GM23338 (cell line): ENCODE results near the gene LDLRAD2. TPM values are rescaled to one million over a fixed set of nuclear protein-coding genes. Genes with fewer than 3 reads are reported as not detected.

Experiments used
- ATAC-seq: fragments of 200-7000 bp; cut with Tn5 transposase; 3 replicates; pipeline ENCODE4 v1.9.1; 2020
- DNase-seq: peaks from one replicate; pipeline ENCODE4 v3.0.0-alpha.2; 2015; ENCODE audit warnings: low spot score
- H2AFZ ChIP-seq: fragments of 200-600 bp; sonication (generic); 2 replicates; pipeline ENCODE4 v1.8.0; 2016; ENCODE audit warnings: antibody characterized with exemption, mild to moderate bottlenecking, moderate library complexity
- H3F3A ChIP-seq: fragments of 200-600 bp; sonication (generic); replicated peaks from 2 replicates; pipeline ENCODE4 v1.8.0; 2017; ENCODE audit warnings: antibody characterized with exemption, mixed run types, low read depth
- H3K27ac ChIP-seq: fragments of 200-600 bp; sonication (generic); 2 replicates; pipeline ENCODE4 v1.6.1; 2016; ENCODE audit warnings: low read depth
- H3K27me3 ChIP-seq: fragments of 200-600 bp; sonication (generic); 2 replicates; pipeline ENCODE4 v1.8.0; 2016; ENCODE audit warnings: mild to moderate bottlenecking, mixed run types, moderate library complexity; ENCODE audit not compliant: insufficient read depth
- H3K36me3 ChIP-seq: fragments of 200-600 bp; sonication (generic); 2 replicates; pipeline ENCODE4 v1.8.0; 2016; ENCODE audit warnings: mild to moderate bottlenecking; ENCODE audit not compliant: insufficient read depth
- H3K4me1 ChIP-seq: fragments of 200-600 bp; sonication (generic); 2 replicates; pipeline ENCODE4 v1.8.0; 2016; ENCODE audit warnings: mild to moderate bottlenecking, moderate library complexity; ENCODE audit not compliant: insufficient read depth
- H3K4me2 ChIP-seq: fragments of 200-600 bp; sonication (generic); 2 replicates; pipeline ENCODE4 v1.7.1; 2017; ENCODE audit warnings: mixed run types
- H3K4me3 ChIP-seq: fragments of 200-600 bp; sonication (generic); 2 replicates; pipeline ENCODE4 v1.6.1; 2016; ENCODE audit warnings: mixed run types
- H3K79me2 ChIP-seq: fragments of 200-600 bp; sonication (generic); replicated peaks from 2 replicates; pipeline ENCODE4 v1.8.0; 2017; ENCODE audit warnings: mild to moderate bottlenecking; ENCODE audit not compliant: insufficient read depth
- H3K9me2 ChIP-seq: fragments of 200-600 bp; sonication (generic); 2 replicates; pipeline ENCODE4 v1.8.0; 2017; ENCODE audit not compliant: insufficient read depth
- H4K20me1 ChIP-seq: fragments of 200-600 bp; sonication (generic); replicated peaks from 2 replicates; pipeline ENCODE4 v1.8.0; 2017; ENCODE audit warnings: mild to moderate bottlenecking; ENCODE audit not compliant: insufficient read depth
- H3K27ac Mint-ChIP-seq: 2 replicates; pipeline ENCODE4 v1.8.0; 2020; ENCODE audit warnings: inconsistent platforms, mild to moderate bottlenecking, moderate library complexity, mixed read lengths
- H3K27me3 Mint-ChIP-seq: 3 replicates; pipeline ENCODE4 v1.8.0; 2022; ENCODE audit warnings: low read depth, mild to moderate bottlenecking, moderate library complexity, mixed read lengths, inconsistent platforms; ENCODE audit not compliant: insufficient read depth, poor library complexity
- H3K36me3 Mint-ChIP-seq: 3 replicates; pipeline ENCODE4 v1.8.0; 2021; ENCODE audit warnings: low read depth, mild to moderate bottlenecking, inconsistent platforms, moderate library complexity, mixed read lengths
- H3K4me1 Mint-ChIP-seq: 3 replicates; pipeline ENCODE4 v1.8.0; 2020; ENCODE audit warnings: mild to moderate bottlenecking, inconsistent platforms, mixed read lengths
- H3K4me3 Mint-ChIP-seq: 3 replicates; pipeline ENCODE4 v1.8.0; 2021; ENCODE audit warnings: moderate library complexity, mild to moderate bottlenecking, inconsistent platforms, mixed read lengths
- H3K9me3 Mint-ChIP-seq: 3 replicates; pipeline ENCODE4 v1.8.0; 2020; ENCODE audit warnings: moderate library complexity, mild to moderate bottlenecking, inconsistent platforms, mixed read lengths
- EZH2 ChIP-seq: fragments of 200-600 bp; sonication (generic); IDR thresholded peaks from one replicate; pipeline ENCODE4 v1.8.0; 2017; ENCODE audit warnings: antibody characterized with exemption, mild to moderate bottlenecking, low read depth; ENCODE audit not compliant: unreplicated experiment
- EZH2phosphoT487 ChIP-seq: fragments of 200-600 bp; sonication (generic); IDR thresholded peaks from one replicate; pipeline ENCODE4 v1.8.1; 2018; ENCODE audit warnings: antibody characterized with exemption; ENCODE audit not compliant: unreplicated experiment
- JUNB ChIP-seq: IDR thresholded peaks from one replicate; pipeline ENCODE4 v1.6.1; 2016; ENCODE audit warnings: antibody characterized with exemption; ENCODE audit not compliant: unreplicated experiment
- NANOG ChIP-seq: IDR thresholded peaks from 2 replicates; pipeline ENCODE4 v1.6.1; 2016; ENCODE audit warnings: antibody characterized with exemption, borderline replicate concordance
- POLR2AphosphoS5 ChIP-seq: IDR thresholded peaks from 2 replicates; pipeline ENCODE4 v1.6.1; 2016; ENCODE audit warnings: antibody characterized with exemption, low read depth
- STAT1 ChIP-seq: IDR thresholded peaks from one replicate; pipeline ENCODE4 v1.6.1; 2016; ENCODE audit warnings: antibody characterized with exemption; ENCODE audit not compliant: unreplicated experiment
- ZNF114 ChIP-seq: fragments of 250-450 bp; sonication (Bioruptor Pico); IDR thresholded peaks from 2 replicates; pipeline ENCODE4 v1.5.0; 2020; ENCODE audit warnings: mild to moderate bottlenecking, moderate library complexity
- ZNF331 ChIP-seq: fragments of 250-450 bp; sonication (Bioruptor Pico); IDR thresholded peaks from 2 replicates; pipeline ENCODE4 v1.5.0; 2020; ENCODE audit warnings: low read depth, mild to moderate bottlenecking, moderate library complexity
- polyA plus RNA-seq: library from polyadenylated mRNA; unstranded; fragments of >200 nt; fragmentation: Nextera tagmentation; extraction: Ambion mirVana; gene quantifications from 2 replicates; pipeline ENCODE4 v1.2.1, GENCODE V29; 2016
- total RNA-seq: library from RNA; depleted of rRNA; stranded (reverse); fragments of >200 nt; shearing (Covaris generic); gene quantifications from 2 replicates; pipeline ENCODE4 v1.2.3, GENCODE V29; 2014
- TF ChIP-seq, protein P1 (sequence below): IDR thresholded peaks from 2 replicates; pipeline ENCODE4 v1.6.1; 2016; ENCODE audit warnings: antibody characterized with exemption
- TF ChIP-seq, protein P2 (sequence below): IDR thresholded peaks from one replicate; pipeline ENCODE4 v1.6.1; 2018; ENCODE audit warnings: antibody characterized with exemption; ENCODE audit not compliant: unreplicated experiment
- TF ChIP-seq, protein P3 (sequence below): fragments of 250-450 bp; sonication (Bioruptor Pico); IDR thresholded peaks from 2 replicates; pipeline ENCODE4 v1.5.0; 2020; ENCODE audit warnings: mild to moderate bottlenecking, moderate library complexity

The LDLRAD2 gene
- total and polyA plus RNA-seq, 2 experiments from 2014 or later: 1.6 to 5.8 TPM

DNA sequence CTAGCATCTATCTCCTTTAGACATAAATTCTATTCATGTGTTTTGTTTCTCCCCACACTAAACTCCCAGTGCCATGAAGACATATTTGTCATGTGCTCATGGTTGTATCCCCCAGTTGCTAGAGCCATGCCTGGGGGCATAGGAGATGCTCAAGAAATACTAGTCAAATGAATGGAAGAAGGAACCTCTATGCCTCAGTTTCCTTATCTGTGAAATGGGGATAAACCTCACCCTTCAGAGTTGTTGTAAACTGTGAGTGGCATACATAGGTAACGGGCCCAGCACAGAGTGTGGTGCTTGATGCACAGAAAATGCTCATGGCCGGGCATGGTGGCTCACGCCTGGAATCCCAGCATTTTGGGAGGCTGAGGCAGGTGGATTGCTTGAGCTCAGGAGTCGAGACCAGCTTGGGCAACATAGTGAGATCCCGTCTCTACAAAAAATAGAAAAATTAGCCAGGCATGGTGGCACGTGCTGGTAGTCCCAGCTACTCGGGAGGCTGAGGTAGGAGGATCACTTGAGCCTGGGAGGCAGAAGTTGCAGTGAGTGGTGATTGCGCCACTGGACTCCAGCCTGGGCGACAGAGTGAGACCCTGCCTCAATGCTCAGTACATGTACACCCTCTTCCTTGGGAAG, 8.7 kb downstream of the LDLRAD2 start (continued):
- TF ChIP-seq JUNB: no peak
- no peak for TF ChIP-seq NANOG
- no peak for TF ChIP-seq ZNF114 (CRISPR knock-in tag)
- TF ChIP-seq POLR2AphosphoS5: no peak
- TF ChIP-seq STAT1: no peak
- TF ChIP-seq, protein P1, sequence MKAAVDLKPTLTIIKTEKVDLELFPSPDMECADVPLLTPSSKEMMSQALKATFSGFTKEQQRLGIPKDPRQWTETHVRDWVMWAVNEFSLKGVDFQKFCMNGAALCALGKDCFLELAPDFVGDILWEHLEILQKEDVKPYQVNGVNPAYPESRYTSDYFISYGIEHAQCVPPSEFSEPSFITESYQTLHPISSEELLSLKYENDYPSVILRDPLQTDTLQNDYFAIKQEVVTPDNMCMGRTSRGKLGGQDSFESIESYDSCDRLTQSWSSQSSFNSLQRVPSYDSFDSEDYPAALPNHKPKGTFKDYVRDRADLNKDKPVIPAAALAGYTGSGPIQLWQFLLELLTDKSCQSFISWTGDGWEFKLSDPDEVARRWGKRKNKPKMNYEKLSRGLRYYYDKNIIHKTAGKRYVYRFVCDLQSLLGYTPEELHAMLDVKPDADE: no peak
- no peak for TF ChIP-seq ZNF331 (CRISPR knock-in tag)
- TF ChIP-seq, protein P2, sequence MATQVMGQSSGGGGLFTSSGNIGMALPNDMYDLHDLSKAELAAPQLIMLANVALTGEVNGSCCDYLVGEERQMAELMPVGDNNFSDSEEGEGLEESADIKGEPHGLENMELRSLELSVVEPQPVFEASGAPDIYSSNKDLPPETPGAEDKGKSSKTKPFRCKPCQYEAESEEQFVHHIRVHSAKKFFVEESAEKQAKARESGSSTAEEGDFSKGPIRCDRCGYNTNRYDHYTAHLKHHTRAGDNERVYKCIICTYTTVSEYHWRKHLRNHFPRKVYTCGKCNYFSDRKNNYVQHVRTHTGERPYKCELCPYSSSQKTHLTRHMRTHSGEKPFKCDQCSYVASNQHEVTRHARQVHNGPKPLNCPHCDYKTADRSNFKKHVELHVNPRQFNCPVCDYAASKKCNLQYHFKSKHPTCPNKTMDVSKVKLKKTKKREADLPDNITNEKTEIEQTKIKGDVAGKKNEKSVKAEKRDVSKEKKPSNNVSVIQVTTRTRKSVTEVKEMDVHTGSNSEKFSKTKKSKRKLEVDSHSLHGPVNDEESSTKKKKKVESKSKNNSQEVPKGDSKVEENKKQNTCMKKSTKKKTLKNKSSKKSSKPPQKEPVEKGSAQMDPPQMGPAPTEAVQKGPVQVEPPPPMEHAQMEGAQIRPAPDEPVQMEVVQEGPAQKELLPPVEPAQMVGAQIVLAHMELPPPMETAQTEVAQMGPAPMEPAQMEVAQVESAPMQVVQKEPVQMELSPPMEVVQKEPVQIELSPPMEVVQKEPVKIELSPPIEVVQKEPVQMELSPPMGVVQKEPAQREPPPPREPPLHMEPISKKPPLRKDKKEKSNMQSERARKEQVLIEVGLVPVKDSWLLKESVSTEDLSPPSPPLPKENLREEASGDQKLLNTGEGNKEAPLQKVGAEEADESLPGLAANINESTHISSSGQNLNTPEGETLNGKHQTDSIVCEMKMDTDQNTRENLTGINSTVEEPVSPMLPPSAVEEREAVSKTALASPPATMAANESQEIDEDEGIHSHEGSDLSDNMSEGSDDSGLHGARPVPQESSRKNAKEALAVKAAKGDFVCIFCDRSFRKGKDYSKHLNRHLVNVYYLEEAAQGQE: no peak

DNA sequence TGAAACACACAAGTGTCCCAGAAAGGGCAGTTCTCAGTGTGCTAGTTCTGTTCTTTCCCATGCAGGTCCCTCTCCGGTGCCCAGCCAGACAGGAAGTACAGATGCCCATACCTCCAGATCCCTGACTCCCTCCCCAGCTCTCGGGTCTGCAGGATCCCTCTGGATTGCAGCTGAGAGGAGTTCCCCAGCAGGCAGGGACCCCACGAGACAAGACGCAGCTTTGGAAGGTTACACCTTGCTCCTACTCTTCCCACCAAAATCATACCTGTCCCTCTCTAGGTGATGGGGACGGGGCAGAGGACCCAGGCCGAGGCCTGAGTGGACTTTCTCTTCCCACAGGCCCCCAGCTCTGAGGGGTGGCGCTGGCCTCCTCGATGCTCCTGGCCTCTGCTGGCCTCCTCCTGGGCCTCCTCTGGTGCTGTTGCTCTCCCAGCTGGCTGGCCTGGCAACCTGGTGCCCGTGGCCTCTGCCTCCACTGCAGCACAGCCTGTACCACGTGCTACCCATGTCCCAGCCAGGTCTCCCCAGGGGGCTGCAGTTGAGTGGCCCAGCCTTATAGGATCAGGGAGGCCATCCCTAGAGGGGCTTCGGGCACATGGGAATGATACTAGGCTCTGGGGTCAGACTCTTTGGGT, 9.4 kb downstream of the LDLRAD2 start:
- Histone ChIP-seq H3F3A (peaks cover 4% of the 10 kb centered on the region; the same call in 1 of the 2 replicates), H3K27me3 (no peaks in the 10 kb centered on the region), H3K4me3 (no peak overlapping the region), H4K20me1 (no peaks in the 10 kb centered on the region; the same call in 1 of the 2 replicates), H2AFZ (no peak overlapping the region), H3K4me1 (peaks cover 3% of the 10 kb centered on the region; the same call in 1 of the 2 replicates), H3K4me2 (no peak overlapping the region), H3K36me3 (no peaks in the 10 kb centered on the region; the same call in 1 of the 2 replicates), H3K27ac (no peak overlapping the region), H3K9me2 (no peaks in the 10 kb centered on the region), H3K79me2 (no peaks in the 10 kb centered on the region)
- H3K27ac Mint-ChIP-seq: no peak overlapping the region; the same call in 1 of the 2 replicates
- no peak overlapping the region for H3K4me3 Mint-ChIP-seq
- peaks cover 17% of the 10 kb centered on the region for H3K4me1 Mint-ChIP-seq
- peaks cover 2% of the 10 kb centered on the region for H3K27me3 Mint-ChIP-seq
- ATAC-seq: no peak
- no peak for DNase-seq
- no peaks in the 10 kb centered on the region; the same call in 2 of the 3 replicates for H3K9me3 Mint-ChIP-seq
- H3K36me3 Mint-ChIP-seq: peaks cover 17% of the 10 kb centered on the region
- TF ChIP-seq JUNB: no peak
- no peak for TF ChIP-seq POLR2AphosphoS5
- TF ChIP-seq NANOG: no peak
- TF ChIP-seq, protein P3, sequence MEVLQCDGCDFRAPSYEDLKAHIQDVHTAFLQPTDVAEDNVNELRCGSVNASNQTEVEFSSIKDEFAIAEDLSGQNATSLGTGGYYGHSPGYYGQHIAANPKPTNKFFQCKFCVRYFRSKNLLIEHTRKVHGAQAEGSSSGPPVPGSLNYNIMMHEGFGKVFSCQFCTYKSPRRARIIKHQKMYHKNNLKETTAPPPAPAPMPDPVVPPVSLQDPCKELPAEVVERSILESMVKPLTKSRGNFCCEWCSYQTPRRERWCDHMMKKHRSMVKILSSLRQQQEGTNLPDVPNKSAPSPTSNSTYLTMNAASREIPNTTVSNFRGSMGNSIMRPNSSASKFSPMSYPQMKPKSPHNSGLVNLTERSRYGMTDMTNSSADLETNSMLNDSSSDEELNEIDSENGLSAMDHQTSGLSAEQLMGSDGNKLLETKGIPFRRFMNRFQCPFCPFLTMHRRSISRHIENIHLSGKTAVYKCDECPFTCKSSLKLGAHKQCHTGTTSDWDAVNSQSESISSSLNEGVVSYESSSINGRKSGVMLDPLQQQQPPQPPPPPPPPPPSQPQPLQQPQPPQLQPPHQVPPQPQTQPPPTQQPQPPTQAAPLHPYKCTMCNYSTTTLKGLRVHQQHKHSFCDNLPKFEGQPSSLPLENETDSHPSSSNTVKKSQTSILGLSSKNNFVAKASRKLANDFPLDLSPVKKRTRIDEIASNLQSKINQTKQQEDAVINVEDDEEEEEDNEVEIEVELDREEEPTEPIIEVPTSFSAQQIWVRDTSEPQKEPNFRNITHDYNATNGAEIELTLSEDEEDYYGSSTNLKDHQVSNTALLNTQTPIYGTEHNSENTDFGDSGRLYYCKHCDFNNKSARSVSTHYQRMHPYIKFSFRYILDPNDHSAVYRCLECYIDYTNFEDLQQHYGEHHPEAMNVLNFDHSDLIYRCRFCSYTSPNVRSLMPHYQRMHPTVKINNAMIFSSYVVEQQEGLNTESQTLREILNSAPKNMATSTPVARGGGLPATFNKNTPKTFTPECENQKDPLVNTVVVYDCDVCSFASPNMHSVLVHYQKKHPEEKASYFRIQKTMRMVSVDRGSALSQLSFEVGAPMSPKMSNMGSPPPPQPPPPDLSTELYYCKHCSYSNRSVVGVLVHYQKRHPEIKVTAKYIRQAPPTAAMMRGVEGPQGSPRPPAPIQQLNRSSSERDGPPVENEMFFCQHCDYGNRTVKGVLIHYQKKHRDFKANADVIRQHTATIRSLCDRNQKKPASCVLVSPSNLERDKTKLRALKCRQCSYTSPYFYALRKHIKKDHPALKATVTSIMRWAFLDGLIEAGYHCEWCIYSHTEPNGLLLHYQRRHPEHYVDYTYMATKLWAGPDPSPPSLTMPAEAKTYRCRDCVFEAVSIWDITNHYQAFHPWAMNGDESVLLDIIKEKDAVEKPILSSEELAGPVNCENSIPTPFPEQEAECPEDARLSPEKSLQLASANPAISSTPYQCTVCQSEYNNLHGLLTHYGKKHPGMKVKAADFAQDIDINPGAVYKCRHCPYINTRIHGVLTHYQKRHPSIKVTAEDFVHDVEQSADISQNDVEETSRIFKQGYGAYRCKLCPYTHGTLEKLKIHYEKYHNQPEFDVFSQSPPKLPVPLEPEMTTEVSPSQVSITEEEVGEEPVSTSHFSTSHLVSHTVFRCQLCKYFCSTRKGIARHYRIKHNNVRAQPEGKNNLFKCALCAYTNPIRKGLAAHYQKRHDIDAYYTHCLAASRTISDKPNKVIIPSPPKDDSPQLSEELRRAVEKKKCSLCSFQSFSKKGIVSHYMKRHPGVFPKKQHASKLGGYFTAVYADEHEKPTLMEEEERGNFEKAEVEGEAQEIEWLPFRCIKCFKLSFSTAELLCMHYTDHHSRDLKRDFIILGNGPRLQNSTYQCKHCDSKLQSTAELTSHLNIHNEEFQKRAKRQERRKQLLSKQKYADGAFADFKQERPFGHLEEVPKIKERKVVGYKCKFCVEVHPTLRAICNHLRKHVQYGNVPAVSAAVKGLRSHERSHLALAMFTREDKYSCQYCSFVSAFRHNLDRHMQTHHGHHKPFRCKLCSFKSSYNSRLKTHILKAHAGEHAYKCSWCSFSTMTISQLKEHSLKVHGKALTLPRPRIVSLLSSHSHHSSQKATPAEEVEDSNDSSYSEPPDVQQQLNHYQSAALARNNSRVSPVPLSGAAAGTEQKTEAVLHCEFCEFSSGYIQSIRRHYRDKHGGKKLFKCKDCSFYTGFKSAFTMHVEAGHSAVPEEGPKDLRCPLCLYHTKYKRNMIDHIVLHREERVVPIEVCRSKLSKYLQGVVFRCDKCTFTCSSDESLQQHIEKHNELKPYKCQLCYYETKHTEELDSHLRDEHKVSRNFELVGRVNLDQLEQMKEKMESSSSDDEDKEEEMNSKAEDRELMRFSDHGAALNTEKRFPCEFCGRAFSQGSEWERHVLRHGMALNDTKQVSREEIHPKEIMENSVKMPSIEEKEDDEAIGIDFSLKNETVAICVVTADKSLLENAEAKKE (CRISPR knock-in tag): no peak
- no peak for TF ChIP-seq EZH2
- no peak for TF ChIP-seq ZNF331 (CRISPR knock-in tag)
- TF ChIP-seq EZH2phosphoT487: no peak
- no peak for TF ChIP-seq ZNF114 (CRISPR knock-in tag)
